GM18868 (cell line): ENCODE results near the gene CTNNBL1.
A peak's percentile ranks its signal among the peaks of the same experiment; 100 is the strongest.

Source experiments
- ATAC-seq: cut with Tn5 transposase; IDR thresholded peaks from one replicate; pipeline ENCODE4 v1.9.1; 2021; ENCODE audit warnings: mild to moderate bottlenecking, moderate library complexity; ENCODE audit not compliant: unreplicated experiment

The CTNNBL1 gene

GRCh38 chr20:37913567-37914366, 219.9 kb downstream of the CTNNBL1 start:
- ATAC-seq, result no peak

- ATAC-seq, result no peak
Measured at GRCh38 chr20:37914367-37914671, 220.5 kb downstream of the CTNNBL1 start.

- no peak for ATAC-seq
Measured at GRCh38 chr20:37914672-37915433, 221.0 kb downstream of the CTNNBL1 start.

- ATAC-seq, result no peak
Measured at GRCh38 chr20:37915434-37915787, 221.6 kb downstream of the CTNNBL1 start.

- no peak for ATAC-seq
Measured at GRCh38 chr20:37915800-37916570, 222.2 kb downstream of the CTNNBL1 start.

- ATAC-seq, result no peak
Measured at GRCh38 chr20:37917461-37917860, 223.6 kb downstream of the CTNNBL1 start.

GRCh38 chr20:37918035-37918434, 224.2 kb downstream of the CTNNBL1 start:
- no peak for ATAC-seq

- ATAC-seq, result no peak
Measured at GRCh38 chr20:37919389-37920040, 225.7 kb downstream of the CTNNBL1 start.

- ATAC-seq, result no peak
Measured at GRCh38 chr20:37920270-37920669, 226.4 kb downstream of the CTNNBL1 start.

- ATAC-seq, result no peak
Measured at GRCh38 chr20:37920679-37921322, 227.0 kb downstream of the CTNNBL1 start.

- peak; percentile 66 for ATAC-seq
Measured at GRCh38 chr20:37921341-37921929, 227.6 kb downstream of the CTNNBL1 start.
